Natural killer cell (primary cell): ENCODE data around the gene TCTN1. TPM values are rescaled to one million over a fixed set of nuclear protein-coding genes. Genes with fewer than 3 reads are reported as not detected.

Experiments
- ATAC-seq, 3 donors: fragments of 150-1000 bp in 2 of 3; fragments of 200-7000 bp in 1 of 3; cut with Tn5 transposase; 1 replicate in 1 of 3; 2 replicates in 2 of 3; pipeline ENCODE4 v1.10.0; 2021; ENCODE audit warnings: mild to moderate bottlenecking in 2 of 3, moderate library complexity in 2 of 3
- DNase-seq, 2 donors: peaks; one replicate each; pipeline versions ENCODE4 v3.0.0 to v3.0.0-alpha.2; 2013 to 2021; ENCODE audit warnings: mixed read lengths in 1 of 2
- H3K27ac ChIP-seq: one replicate; pipeline ENCODE4 v1.5.1; 2013; ENCODE audit warnings: mild to moderate bottlenecking, low read length
- H3K27me3 ChIP-seq: one replicate; pipeline ENCODE4 v1.6.1; 2013; ENCODE audit warnings: low read length; ENCODE audit not compliant: control insufficient read depth, insufficient read depth
- H3K36me3 ChIP-seq: one replicate; pipeline ENCODE4 v1.6.1; 2013; ENCODE audit warnings: low read length; ENCODE audit not compliant: control insufficient read depth, insufficient read depth
- H3K4me1 ChIP-seq: one replicate; pipeline ENCODE4 v1.6.1; 2013; ENCODE audit warnings: low read length; ENCODE audit not compliant: control insufficient read depth, insufficient read depth
- H3K4me3 ChIP-seq: one replicate; pipeline ENCODE4 v1.5.1; 2013; ENCODE audit warnings: low read length
- H3K9me3 ChIP-seq: one replicate; pipeline ENCODE4 v1.6.1; 2013; ENCODE audit warnings: low read length; ENCODE audit not compliant: control insufficient read depth, insufficient read depth
- H3K27ac Mint-ChIP-seq, 2 donors: one replicate each; pipeline ENCODE4 v1.8.0; 2022; ENCODE audit warnings: mild to moderate bottlenecking in 2 of 2, mixed read lengths in 2 of 2, moderate library complexity in 1 of 2
- H3K27me3 Mint-ChIP-seq, 2 donors: one replicate each; pipeline ENCODE4 v1.8.0; 2022; ENCODE audit warnings: low read depth in 2 of 2, mixed read lengths in 2 of 2
- H3K36me3 Mint-ChIP-seq: one replicate; pipeline ENCODE4 v1.8.0; 2022; ENCODE audit warnings: mixed read lengths
- H3K4me1 Mint-ChIP-seq, 2 donors: one replicate each; pipeline ENCODE4 v1.8.0; 2022; ENCODE audit warnings: mixed read lengths in 2 of 2
- H3K4me3 Mint-ChIP-seq: one replicate; pipeline ENCODE4 v1.8.0; 2022; ENCODE audit warnings: mild to moderate bottlenecking, moderate library complexity, mixed read lengths
- H3K9me3 Mint-ChIP-seq, 2 donors: one replicate each; pipeline ENCODE4 v1.8.0; 2022; ENCODE audit warnings: mixed read lengths in 2 of 2
- WGBS: methylation state at CpG from one replicate; pipeline ENCODE4 v1.1.7; 2013; ENCODE audit warnings: missing lambda C conversion rate; ENCODE audit not compliant: insufficient coverage; 5-methylcytosine and 5-hydroxymethylcytosine counted together
- intact Hi-C: fragments of 100-400 bp; cut with micrococcal nuclease; formaldehyde crosslinking; loops from one replicate; pipeline ENCODE4 v1.14.2; 2022
- total RNA-seq, 4 donors: library from RNA; stranded (reverse); fragments of 120-200 nt in 1 of 4; gene quantifications; one replicate each; pipeline versions ENCODE4 v1.2.3 to v1.2.4, GENCODE V29; 2013 to 2022
- TF ChIP-seq, protein P1 (sequence below): fragments of 200-600 bp; IDR thresholded peaks from one replicate; pipeline ENCODE4 v1.8.0; 2022; ENCODE audit warnings: antibody characterized with exemption

Gene TCTN1
- total RNA-seq, 3 donors from 2014 or later (not counting 1 experiment from before 2014, with no cell fraction given), result 4.3 to 6.6 (median 5.2) TPM

DNA sequence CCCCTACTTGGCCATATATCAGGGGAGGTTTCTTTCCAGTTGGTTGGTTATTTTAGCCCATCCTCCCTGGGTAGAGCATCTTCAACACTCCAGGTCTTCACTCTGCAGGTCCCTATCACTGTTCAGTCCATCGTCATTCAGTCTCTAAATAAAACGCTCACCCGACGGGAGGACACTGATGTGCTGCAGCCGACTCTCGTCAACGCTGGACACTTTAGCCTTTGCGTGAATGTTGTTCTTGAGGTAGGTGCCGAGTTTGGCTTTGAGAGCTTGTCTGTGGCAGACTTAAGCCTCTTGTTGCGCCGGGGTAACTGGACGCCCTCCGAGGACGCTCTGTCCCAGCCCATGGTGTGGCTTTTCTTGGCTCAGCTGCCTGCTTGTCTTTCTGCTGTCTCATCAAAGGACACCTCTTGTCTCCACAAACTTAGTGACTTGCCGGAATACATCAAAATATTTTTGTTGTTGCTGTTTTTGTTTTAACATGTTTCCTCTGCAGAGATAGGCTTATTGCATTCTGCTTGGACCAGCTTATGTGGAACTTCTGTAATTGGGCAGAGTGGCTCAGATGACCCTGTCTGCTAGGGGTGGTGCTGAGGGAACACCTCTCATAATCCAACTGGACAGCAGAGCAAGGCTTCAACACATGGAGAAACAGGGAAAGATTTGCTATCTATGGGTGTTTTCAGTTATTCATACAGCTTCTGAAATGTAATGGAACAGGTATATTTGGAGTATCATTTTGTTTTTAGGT lies 26.5 kb downstream of the TCTN1 start:
- Histone ChIP-seq H3K36me3 (no peaks in the 10 kb centered on the region), H3K4me1 (peaks cover 11% of the 10 kb centered on the region), H3K4me3 (no peak overlapping the region), H3K27me3 (no peaks in the 10 kb centered on the region), H3K9me3 (no peaks in the 10 kb centered on the region), H3K27ac (no peak overlapping the region)
- H3K9me3 Mint-ChIP-seq, result no peaks in the 10 kb centered on the region
- 97% methylated on average over 15 of the region's 15 CpGs for WGBS
- no peaks in the 10 kb centered on the region for H3K27me3 Mint-ChIP-seq
- intact Hi-C loops, result no loop called here
- no peak overlapping the region for H3K4me3 Mint-ChIP-seq
- DNase-seq (no peak), ATAC-seq (no peak)
- TF ChIP-seq, protein P1, sequence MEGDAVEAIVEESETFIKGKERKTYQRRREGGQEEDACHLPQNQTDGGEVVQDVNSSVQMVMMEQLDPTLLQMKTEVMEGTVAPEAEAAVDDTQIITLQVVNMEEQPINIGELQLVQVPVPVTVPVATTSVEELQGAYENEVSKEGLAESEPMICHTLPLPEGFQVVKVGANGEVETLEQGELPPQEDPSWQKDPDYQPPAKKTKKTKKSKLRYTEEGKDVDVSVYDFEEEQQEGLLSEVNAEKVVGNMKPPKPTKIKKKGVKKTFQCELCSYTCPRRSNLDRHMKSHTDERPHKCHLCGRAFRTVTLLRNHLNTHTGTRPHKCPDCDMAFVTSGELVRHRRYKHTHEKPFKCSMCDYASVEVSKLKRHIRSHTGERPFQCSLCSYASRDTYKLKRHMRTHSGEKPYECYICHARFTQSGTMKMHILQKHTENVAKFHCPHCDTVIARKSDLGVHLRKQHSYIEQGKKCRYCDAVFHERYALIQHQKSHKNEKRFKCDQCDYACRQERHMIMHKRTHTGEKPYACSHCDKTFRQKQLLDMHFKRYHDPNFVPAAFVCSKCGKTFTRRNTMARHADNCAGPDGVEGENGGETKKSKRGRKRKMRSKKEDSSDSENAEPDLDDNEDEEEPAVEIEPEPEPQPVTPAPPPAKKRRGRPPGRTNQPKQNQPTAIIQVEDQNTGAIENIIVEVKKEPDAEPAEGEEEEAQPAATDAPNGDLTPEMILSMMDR, result no peak
- peaks cover 0 to 10% of the 10 kb centered on the region in 2 donors for H3K4me1 Mint-ChIP-seq
- no peaks in the 10 kb centered on the region for H3K36me3 Mint-ChIP-seq
- H3K27ac Mint-ChIP-seq, result no peak overlapping the region

DNA sequence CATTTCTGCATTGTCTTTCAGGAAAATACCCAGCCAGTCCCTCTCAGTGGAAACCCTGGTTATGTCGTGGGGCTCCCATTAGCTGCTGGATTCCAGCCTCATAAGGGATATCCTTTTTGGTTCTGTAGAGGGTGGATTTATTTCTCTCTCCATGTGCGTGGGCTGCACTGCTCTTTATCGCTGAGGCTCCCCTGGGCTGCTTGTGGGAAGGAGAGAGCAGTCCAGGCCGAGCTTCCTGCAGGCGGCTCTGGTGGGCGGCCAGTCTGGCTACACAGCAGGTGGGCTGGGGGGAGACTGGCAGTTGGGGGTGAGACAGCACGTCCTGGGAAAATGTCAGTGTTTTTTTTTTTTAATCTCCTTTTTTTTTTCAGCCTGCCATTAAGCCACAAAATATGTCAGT lies 27.6 kb downstream of the TCTN1 start:
- TF ChIP-seq, protein P1, result no peak
- Histone ChIP-seq H3K4me1 (peaks cover 10% of the 10 kb centered on the region), H3K36me3 (no peaks in the 10 kb centered on the region), H3K27ac (no peak overlapping the region), H3K4me3 (no peak overlapping the region), H3K27me3 (no peaks in the 10 kb centered on the region), H3K9me3 (no peaks in the 10 kb centered on the region)
- Mint-ChIP-seq H3K4me1 (peaks cover 0 to 10% of the 10 kb centered on the region in 2 donors), H3K36me3 (no peaks in the 10 kb centered on the region), H3K9me3 (no peaks in the 10 kb centered on the region), H3K27me3 (no peaks in the 10 kb centered on the region), H3K4me3 (no peak overlapping the region), H3K27ac (no peak overlapping the region)
- DNase-seq, result no peak
- intact Hi-C loops, result no loop called here
- ATAC-seq, result no peak
- 52% methylated on average over 7 of the region's 7 CpGs for WGBS

DNA sequence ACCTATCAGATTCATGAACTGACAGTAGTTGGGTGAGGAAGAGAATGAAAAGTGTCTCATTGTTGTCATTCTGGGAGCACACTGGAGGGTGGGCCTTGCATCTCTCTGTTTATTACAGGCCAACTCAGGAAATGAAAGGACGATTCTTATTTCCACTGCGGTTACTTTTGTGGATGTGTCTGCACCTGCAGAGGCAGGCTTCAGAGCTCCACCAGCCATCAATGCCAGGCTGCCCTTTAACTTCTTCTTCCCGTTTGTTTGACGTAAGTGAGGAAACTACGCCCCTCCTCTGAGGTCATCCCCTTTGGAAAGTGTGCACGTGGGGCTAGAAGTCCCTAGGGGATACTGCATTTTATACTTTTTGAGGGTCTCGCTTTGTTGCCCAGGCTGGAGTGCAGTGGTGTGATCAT lies 33.7 kb downstream of the TCTN1 start:
- no peaks in the 10 kb centered on the region for H3K9me3 ChIP-seq
- H3K4me1 Mint-ChIP-seq, result peaks cover 13 to 16% of the 10 kb centered on the region in 2 donors
- TF ChIP-seq, protein P1, result no peak
- no peak overlapping the region for H3K4me3 Mint-ChIP-seq
- H3K9me3 Mint-ChIP-seq, result no peaks in the 10 kb centered on the region
- peak overlapping the region; percentile 53 to 65 for H3K27ac Mint-ChIP-seq
- no peaks in the 10 kb centered on the region for H3K27me3 ChIP-seq
- H3K36me3 ChIP-seq, result peaks cover 43% of the 10 kb centered on the region
- WGBS, result 26% methylated on average over 6 of the region's 7 CpGs
- H3K4me1 ChIP-seq, result peaks cover 10% of the 10 kb centered on the region
- peak overlapping the region; percentile 65 for H3K27ac ChIP-seq
- H3K27me3 Mint-ChIP-seq, result no peaks in the 10 kb centered on the region
- DNase-seq, result peak in 1 of 2 donors; percentile 50
- no peak overlapping the region for H3K4me3 ChIP-seq
- intact Hi-C loops, result no loop called here
- H3K36me3 Mint-ChIP-seq, result no peaks in the 10 kb centered on the region
- ATAC-seq, result peak in 1 of 3 donors; percentile 12
